A549 treated with CpdA at 1 μM for 4 hours (cell line): ENCODE data around the gene LRP3. TPM values are rescaled to one million over a fixed set of nuclear protein-coding genes. Genes with fewer than 3 reads are reported as not detected.

Source experiments
- total RNA-seq: library from RNA; stranded (reverse); fragments of 200-300 nt; extraction: Qiagen RNA extraction; gene quantifications from 5 replicates; pipeline ENCODE4 v1.2.3, GENCODE V29; 2022; ENCODE audit warnings: low read depth

The LRP3 gene, protein sequence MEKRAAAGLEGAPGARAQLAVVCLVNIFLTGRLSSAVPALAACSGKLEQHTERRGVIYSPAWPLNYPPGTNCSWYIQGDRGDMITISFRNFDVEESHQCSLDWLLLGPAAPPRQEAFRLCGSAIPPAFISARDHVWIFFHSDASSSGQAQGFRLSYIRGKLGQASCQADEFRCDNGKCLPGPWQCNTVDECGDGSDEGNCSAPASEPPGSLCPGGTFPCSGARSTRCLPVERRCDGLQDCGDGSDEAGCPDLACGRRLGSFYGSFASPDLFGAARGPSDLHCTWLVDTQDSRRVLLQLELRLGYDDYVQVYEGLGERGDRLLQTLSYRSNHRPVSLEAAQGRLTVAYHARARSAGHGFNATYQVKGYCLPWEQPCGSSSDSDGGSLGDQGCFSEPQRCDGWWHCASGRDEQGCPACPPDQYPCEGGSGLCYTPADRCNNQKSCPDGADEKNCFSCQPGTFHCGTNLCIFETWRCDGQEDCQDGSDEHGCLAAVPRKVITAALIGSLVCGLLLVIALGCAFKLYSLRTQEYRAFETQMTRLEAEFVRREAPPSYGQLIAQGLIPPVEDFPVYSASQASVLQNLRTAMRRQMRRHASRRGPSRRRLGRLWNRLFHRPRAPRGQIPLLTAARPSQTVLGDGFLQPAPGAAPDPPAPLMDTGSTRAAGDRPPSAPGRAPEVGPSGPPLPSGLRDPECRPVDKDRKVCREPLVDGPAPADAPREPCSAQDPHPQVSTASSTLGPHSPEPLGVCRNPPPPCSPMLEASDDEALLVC
- total RNA-seq = 30.8 to 58.6 TPM (median 51.9 TPM) in 5 replicates

DNA sequence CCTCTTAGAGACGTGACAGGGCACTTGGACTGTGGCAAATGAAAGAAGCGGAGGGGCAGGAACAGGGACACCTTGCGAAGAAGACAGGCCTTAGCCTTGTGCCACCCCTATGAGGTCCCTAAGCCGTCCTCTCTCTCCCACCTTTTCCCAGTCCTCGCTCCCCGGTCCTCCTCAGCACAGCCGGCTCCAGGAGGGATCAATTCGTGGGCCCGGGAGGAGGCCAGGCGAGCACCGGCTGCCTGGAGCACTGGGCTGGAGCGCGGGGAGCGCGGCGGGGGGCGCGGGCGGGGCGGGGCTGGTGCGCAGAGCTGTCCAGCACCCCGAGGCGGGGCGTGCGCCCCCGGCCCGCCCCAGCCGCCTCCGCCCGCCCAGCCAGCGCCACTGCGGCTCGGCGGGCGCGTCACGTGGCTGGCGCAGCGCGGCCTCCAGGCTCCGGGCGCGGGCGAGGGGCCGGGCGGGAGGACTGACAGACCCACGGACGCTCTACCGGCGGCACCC lies at the start of gene LRP3:
Gene LRP3, plus strand, starts transcription at position 466 of the 498 bp plus-strand sequence. CDS start 456 bp downstream, outside the sequence.

DNA sequence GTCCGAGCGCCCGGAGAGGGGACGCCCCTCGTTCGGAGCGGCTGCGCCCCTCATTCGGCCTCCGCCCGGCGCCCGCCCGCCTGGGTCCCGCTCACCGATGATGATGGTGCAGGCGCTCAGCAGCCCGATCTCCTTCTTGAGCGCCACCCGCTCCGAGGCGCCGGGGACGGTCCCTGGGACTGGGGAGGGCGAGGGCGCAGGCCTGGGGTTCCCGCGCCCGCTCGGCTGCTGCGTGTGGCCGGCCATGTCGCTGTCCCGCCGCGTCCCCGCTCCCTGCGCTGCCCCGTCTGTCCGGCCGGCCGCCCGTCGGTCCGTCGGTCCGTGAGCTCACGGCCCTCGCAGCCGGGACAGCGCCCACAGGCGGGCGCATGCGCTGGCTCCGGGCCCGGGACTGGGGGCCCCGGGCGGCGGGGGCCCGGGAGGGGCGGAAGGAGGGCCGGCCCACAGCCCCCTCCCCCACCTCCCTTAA lies 31.4 kb downstream of the LRP3 start, which contains the start of gene SLC7A10:
Gene SLC7A10, minus strand, starts transcription at position 393 of the 469 bp plus-strand sequence. Its CDS starts 147 bp downstream, at position 246.

Other genes with a start within 250 kb of the LRP3 start
- gene CEP89, start 222.4 kb upstream of the LRP3 start, total RNA-seq = 40.9 to 49.6 TPM (median 45.7 TPM) in 5 replicates
- 14.8 to 17.8 TPM (median 15.4 TPM) in 5 replicates for gene FAAP24, start 222.1 kb upstream of the LRP3 start, total RNA-seq
- 50.9 to 71.5 TPM (median 56.4 TPM) in 5 replicates for gene RHPN2, start 129.4 kb upstream of the LRP3 start, total RNA-seq
- 13.2 to 15.5 TPM (median 14.9 TPM) in 5 replicates for gene GPATCH1, start 113.1 kb upstream of the LRP3 start, total RNA-seq
- not detected in 5 replicates for gene WDR88, start 62.2 kb upstream of the LRP3 start, total RNA-seq
- gene SLC7A10, start 31.5 kb downstream of the LRP3 start, total RNA-seq = 0.08 to 0.17 TPM (median 0.10 TPM) in 3 of 5 replicates, not detected in the others
- gene CEBPA, start 108.2 kb downstream of the LRP3 start, total RNA-seq = 4.8 to 8.9 TPM (median 7.5 TPM) in 5 replicates
- gene CEBPG, start 179.4 kb downstream of the LRP3 start, total RNA-seq = 35.9 to 39.0 TPM (median 36.4 TPM) in 5 replicates